K562 (cell line): ENCODE results near the gene NAT10. TPM values are rescaled to one million over a fixed set of nuclear protein-coding genes. Genes with fewer than 3 reads are reported as not detected.

Experiments
- ATAC-seq: fragments of 200-7000 bp; cut with Tn5 transposase; 3 replicates; pipeline ENCODE4 v1.9.1; 2020; ENCODE audit warnings: moderate library complexity
- BruUV-seq: library from RNA; stranded (reverse); fragments of 400-500 nt; replicated peaks from 2 replicates; lab custom pipeline; 2021; lab: Mats Ljungman, UMichigan
- CTCF ChIA-PET: fragments of 300-600 bp; formaldehyde crosslinking; extraction: SDS; loops from one replicate; lab custom pipeline; 2021; ENCODE audit warnings: low intra/inter-chr PET ratio; lab: Yijun Ruan, JAX
- POLR2A ChIA-PET: fragments of 300-600, 350-650 bp; sonication (Branson Sonifier 250); formaldehyde crosslinking; extraction: SDS; loops from one replicate; lab custom pipeline; 2021; ENCODE audit warnings: antibody characterized with exemption, inconsistent platforms; lab: Yijun Ruan, JAX
- DNase-seq, 4 experiments: peaks; one replicate each; pipeline versions ENCODE4 v3.0.0 to v3.0.0-alpha.2; 2011 to 2018; ENCODE audit warnings: low spot score in 3 of 4, mixed read lengths in 3 of 4; ENCODE audit errors: extremely low read depth in 1 of 4
- FAIRE-seq: peaks from 2 replicates; lab custom pipeline; 2011; peaks lifted over from hg19 to GRCh38; lab: Jason Lieb, UNC
- H2AFZ ChIP-seq: 2 replicates; pipeline ENCODE4 v1.6.0; 2011; ENCODE audit warnings: low read depth, low read length, control low read depth, inconsistent platforms
- H3K27ac ChIP-seq: fragments of 200-600 bp; 3 replicates; pipeline ENCODE4 v1.8.0; 2011; ENCODE audit warnings: low read depth, mild to moderate bottlenecking, control low read depth, inconsistent platforms, low read length, moderate library complexity, mixed read lengths; ENCODE audit errors: extremely low read depth
- H3K27me3 ChIP-seq, 2 experiments: fragments of 300-600 bp in 1 of 2; 2 replicates in 1 of 2; 3 replicates in 1 of 2; pipeline versions ENCODE4 v1.6.0 to v1.8.0; 2011; ENCODE audit warnings: inconsistent platforms in 2 of 2, low read length in 2 of 2, mild to moderate bottlenecking in 1 of 2, mixed read lengths in 1 of 2, moderate library complexity in 1 of 2; ENCODE audit not compliant: control insufficient read depth in 2 of 2, insufficient read depth in 2 of 2
- H3K36me3 ChIP-seq: fragments of 300-600 bp; 3 replicates; pipeline ENCODE4 v1.8.0; 2011; ENCODE audit warnings: mild to moderate bottlenecking, low read length, inconsistent platforms; ENCODE audit not compliant: control insufficient read depth, insufficient read depth
- H3K4me1 ChIP-seq, 2 experiments: fragments of 200-600 bp in 1 of 2; replicated peaks in 1 of 2; 2 replicates in 1 of 2; 3 replicates in 1 of 2; pipeline versions ENCODE4 v1.5.1 to v1.8.0; 2011; ENCODE audit warnings: inconsistent platforms in 2 of 2, low read length in 2 of 2, mild to moderate bottlenecking in 1 of 2, mixed read lengths in 1 of 2, moderate library complexity in 1 of 2; ENCODE audit not compliant: control insufficient read depth in 2 of 2, insufficient read depth in 2 of 2
- H3K4me2 ChIP-seq: 2 replicates; pipeline ENCODE4 v1.6.1; 2011; ENCODE audit warnings: low read length, control low read depth, inconsistent platforms, mixed read lengths; ENCODE audit not compliant: insufficient read depth
- H3K4me3 ChIP-seq: fragments of 200-600 bp; sonication (generic), shearing (Covaris generic); 2 replicates; pipeline ENCODE4 v1.5.1; 2016; ENCODE audit warnings: control low read depth, inconsistent platforms
- H3K79me2 ChIP-seq: fragments of 200-600 bp; 3 replicates; pipeline ENCODE4 v1.8.0; 2011; ENCODE audit warnings: low read length, inconsistent platforms; ENCODE audit not compliant: control insufficient read depth, insufficient read depth
- H3K9ac ChIP-seq, 2 experiments: 2 replicates each; pipeline versions ENCODE4 v1.6.0 to v1.6.1; 2011; ENCODE audit warnings: low read depth in 2 of 2, low read length in 2 of 2, control low read depth in 1 of 2, inconsistent platforms in 1 of 2, mild to moderate bottlenecking in 1 of 2, mixed read lengths in 1 of 2; ENCODE audit not compliant: insufficient read depth in 1 of 2
- H3K9me1 ChIP-seq: one replicate; pipeline ENCODE4 v1.6.0; 2011; ENCODE audit warnings: inconsistent platforms, mild to moderate bottlenecking, low read length, moderate library complexity; ENCODE audit not compliant: control insufficient read depth, insufficient read depth
- H3K9me3 ChIP-seq: replicated peaks from 2 replicates; pipeline ENCODE4 v1.5.1; 2011; ENCODE audit warnings: low read depth, low read length, inconsistent platforms; ENCODE audit not compliant: control insufficient read depth, insufficient read depth
- H4K20me1 ChIP-seq: replicated peaks from 2 replicates; pipeline ENCODE4 v1.6.1; 2011; ENCODE audit warnings: low read length, inconsistent platforms, mixed read lengths; ENCODE audit not compliant: control insufficient read depth, insufficient read depth
- GABPB2 ChIP-seq: fragments of 250-450 bp; sonication (Bioruptor Pico); conservative IDR thresholded peaks from 2 replicates; pipeline ENCODE4 v1.5.1; 2021; ENCODE audit warnings: mild to moderate bottlenecking
- HDAC2 ChIP-seq: fragments of 450-650 bp; IDR thresholded peaks from 2 replicates; pipeline ENCODE4 v1.6.1; 2016; ENCODE audit warnings: mild to moderate bottlenecking
- IFI16 ChIP-seq: fragments of 250-450 bp; sonication (Bioruptor Pico); IDR thresholded peaks from 2 replicates; pipeline ENCODE4 v2.1.2; 2022; ENCODE audit warnings: mild to moderate bottlenecking, inconsistent platforms
- PML ChIP-seq: IDR thresholded peaks from 2 replicates; pipeline ENCODE4 v1.6.1; 2012; ENCODE audit warnings: low read length, inconsistent platforms
- POLR2AphosphoS5 ChIP-seq: IDR thresholded peaks from 2 replicates; pipeline ENCODE4 v1.6.1; 2011; ENCODE audit warnings: mild to moderate bottlenecking, low read depth, low read length, moderate library complexity; ENCODE audit not compliant: control insufficient read depth, insufficient read depth
- POLR2G ChIP-seq: fragments of 200-400 bp; formaldehyde crosslinking; IDR thresholded peaks from 2 replicates; pipeline ENCODE4 v1.6.1; 2017; ENCODE audit warnings: low read depth, mild to moderate bottlenecking, antibody characterized with exemption, low read length, moderate library complexity
- RBM39 ChIP-seq: fragments of 200-400 bp; formaldehyde crosslinking; optimal IDR thresholded peaks from 2 replicates; pipeline ENCODE3; 2018; ENCODE audit warnings: low read depth, low read length
- ZNF444 ChIP-seq: fragments of 250-450 bp; sonication (Bioruptor Pico); IDR thresholded peaks from 2 replicates; pipeline ENCODE4 v1.4.0; 2020; ENCODE audit warnings: mild to moderate bottlenecking, moderate library complexity
- WGBS: fragments of 100-300 bp; shearing (Covaris generic); methylation state at CpG from one replicate; pipeline ENCODE4 v1.1.6; 2016; ENCODE audit warnings: low coverage, mixed read lengths; ENCODE audit not compliant: insufficient coverage; ENCODE audit errors: missing lambda C conversion rate; 5-methylcytosine and 5-hydroxymethylcytosine counted together
- in situ Hi-C: fragments of 300-500 bp; cut with MboI; formaldehyde crosslinking; loops from 4 replicates; pipeline ENCODE4 v1.15.0; 2018; ENCODE audit warnings: inconsistent platforms, mixed read lengths
- intact Hi-C: fragments of 100-400 bp; cut with micrococcal nuclease; formaldehyde crosslinking; loops from 2 replicates; pipeline ENCODE4 v1.14.2; 2022
- polyA plus RNA-seq, 8 experiments: library from polyadenylated mRNA; depleted of rRNA in 4 of 8; stranded (reverse) in 5 of 8; unstranded in 3 of 8; fragments of >200 nt; fragmentation: Nextera tagmentation in 2 of 8; fragmentation: Illumina TruSeq in 1 of 8; extraction: Ambion mirVana in 2 of 8; extraction: Trizol in 1 of 8; gene quantifications; 2 replicates each; pipeline versions ENCODE4 v1.2.1 to v1.2.3, GENCODE V29; 2011 to 2014; ENCODE audit warnings: inconsistent platforms in 1 of 8, missing spikeins in 1 of 8
- total RNA-seq, 7 experiments: library from RNA; depleted of rRNA in 6 of 7; stranded (reverse); fragments of >200 nt in 6 of 7; fragmentation: Illumina TruSeq in 2 of 7; extraction: Trizol in 2 of 7; gene quantifications; 2 replicates each; pipeline versions ENCODE4 v1.2.1 to v1.2.3, GENCODE V29; 2011 to 2021; ENCODE audit warnings: low replicate concordance in 1 of 7

NAT10 gene
- total and polyA plus RNA-seq, 9 of the 15 experiments (the other 6 are each of a cell fraction or from before 2014, with no cell fraction given) = 55.4 to 125 (median 86.3) TPM

- H3K36me3 ChIP-seq = peaks cover 49% of the 10 kb centered on the region; the same call in 1 of the 3 replicates
- H3K4me1 ChIP-seq = peaks cover 0 to 8% of the 10 kb centered on the region in 2 experiments; a peak in 1 of 5 replicates
- ATAC-seq = no peak; the same call in 2 of the 3 replicates
- H3K27me3 ChIP-seq = no peaks in the 10 kb centered on the region
- peak overlapping the region in 1 of 2 experiments; percentile 62; a peak in 1 of 4 replicates for H3K9ac ChIP-seq
- BruUV-seq = no TSS peak
- no peak for DNase-seq
- no peaks in the 10 kb centered on the region for H3K9me1 ChIP-seq
- no peak overlapping the region for H3K4me2 ChIP-seq
- H3K79me2 ChIP-seq = no peaks in the 10 kb centered on the region
- in situ Hi-C loops = loop anchor here (25.0 kb wide), 1 partner anchor 318 kb away; no protein-coding TSS in a partner anchor
- H4K20me1 ChIP-seq = peaks cover 3% of the 10 kb centered on the region; the same call in 1 of the 2 replicates
- H3K4me3 ChIP-seq = no peak overlapping the region
- ChIA-PET CTCF (no interaction called here), POLR2A (interaction anchor here (1.0 to 1.7 kb wide), 2 partner anchors 10 to 12 kb away, joined by 3 to 7 read pairs; no protein-coding TSS in a partner anchor)
- no peak overlapping the region for H2AFZ ChIP-seq
- TF ChIP-seq GABPB2 (no peak), RBM39 (no peak), POLR2G (no peak), ZNF444 (no peak), POLR2AphosphoS5 (0 out of 2 replicates have a peak, but pooled peaks have one; percentile 15), HDAC2 (no peak), IFI16 (CRISPR knock-in tag) (no peak), PML (no peak)
- TF ChIP-seq, all 486 proteins: peak for 1
- WGBS = 85% methylated on average over 13 of the region's 15 CpGs
- Histone ChIP-seq H3K9me3 (no peaks in the 10 kb centered on the region), H3K27ac (no peak overlapping the region)
- FAIRE-seq = no peak
- intact Hi-C loops = no loop called here
These were observed 49.8 kb downstream of the NAT10 start for GRCh38 chr11:34155057-34155756.
